ENCODE measurements around the gene TNFRSF8. TPM values are rescaled to one million over a fixed set of nuclear protein-coding genes. Genes with fewer than 3 reads are reported as not detected.
A peak's percentile ranks its signal among the peaks of the same experiment; 100 is the strongest.

Gene TNFRSF8
- total RNA-seq, 6 experiments from 2014 or later = 0.07 TPM; not detected in 5

- no peaks in the 10 kb centered on the region for H3K36me3 Mint-ChIP-seq (ENCODE audit: low read depth)
- peaks cover under 1% of the 10 kb centered on the region; the same call in 1 of the 2 replicates for H3K4me1 Mint-ChIP-seq (ENCODE audit: low read depth)
- no peak for TF ChIP-seq CTCF (IDR thresholded peaks at IDR 0.05)
- H3K4me3 Mint-ChIP-seq = no peak overlapping the region
- DNase-seq = no peak
- H3K27ac Mint-ChIP-seq = no peak overlapping the region
- H3K9me3 Mint-ChIP-seq = peaks cover 6% of the 10 kb centered on the region; the same call in 1 of the 2 replicates
- H3K27me3 Mint-ChIP-seq (ENCODE audit: insufficient read depth) = peaks cover 28% of the 10 kb centered on the region
These were observed 27.2 kb downstream of the TNFRSF8 start for GRCh38 chr1:12090326-12090725.

- DNase-seq = no peak
- no peak overlapping the region for H3K4me3 Mint-ChIP-seq
- peaks cover 6% of the 10 kb centered on the region for H3K9me3 Mint-ChIP-seq
- no peak for TF ChIP-seq CTCF (IDR thresholded peaks at IDR 0.05)
- H3K36me3 Mint-ChIP-seq (ENCODE audit: low read depth) = peaks cover 4% of the 10 kb centered on the region
- peaks cover 25% of the 10 kb centered on the region for H3K27me3 Mint-ChIP-seq (ENCODE audit: insufficient read depth)
- peaks cover 9% of the 10 kb centered on the region for H3K4me1 Mint-ChIP-seq (ENCODE audit: low read depth)
- no peak overlapping the region for H3K27ac Mint-ChIP-seq
These were observed 28.1 kb downstream of the TNFRSF8 start for GRCh38 chr1:12091191-12091590.

- Mint-ChIP-seq H3K4me1 (ENCODE audit: low read depth) (peaks cover 21% of the 10 kb centered on the region), H3K27me3 (ENCODE audit: insufficient read depth) (peaks cover 23% of the 10 kb centered on the region), H3K36me3 (ENCODE audit: low read depth) (peaks cover 5% of the 10 kb centered on the region), H3K9me3 (no peaks in the 10 kb centered on the region; the same call in 1 of the 2 replicates), H3K4me3 (no peak overlapping the region), H3K27ac (no peak overlapping the region)
- DNase-seq = no peak
- no peak for TF ChIP-seq CTCF (IDR thresholded peaks at IDR 0.05)
These were observed 31.1 kb downstream of the TNFRSF8 start for GRCh38 chr1:12094180-12094579.

- peaks cover 5% of the 10 kb centered on the region for H3K36me3 Mint-ChIP-seq (ENCODE audit: low read depth)
- peaks cover 21% of the 10 kb centered on the region for H3K4me1 Mint-ChIP-seq (ENCODE audit: low read depth)
- peaks cover 18% of the 10 kb centered on the region for H3K27me3 Mint-ChIP-seq (ENCODE audit: insufficient read depth)
- H3K27ac Mint-ChIP-seq = no peak overlapping the region; the same call in 1 of the 2 replicates
- TF ChIP-seq CTCF (IDR thresholded peaks at IDR 0.05) = no peak
- H3K9me3 Mint-ChIP-seq = no peaks in the 10 kb centered on the region; the same call in 1 of the 2 replicates
- DNase-seq = peak; percentile 13
- no peak overlapping the region for H3K4me3 Mint-ChIP-seq
These were observed 32.6 kb downstream of the TNFRSF8 start for GRCh38 chr1:12095452-12096263.

- DNase-seq = no peak
- no peak overlapping the region for H3K27ac Mint-ChIP-seq
- peaks cover 12% of the 10 kb centered on the region for H3K27me3 Mint-ChIP-seq (ENCODE audit: insufficient read depth)
- no peaks in the 10 kb centered on the region; the same call in 1 of the 2 replicates for H3K9me3 Mint-ChIP-seq
- H3K36me3 Mint-ChIP-seq (ENCODE audit: low read depth) = peaks cover 5% of the 10 kb centered on the region
- TF ChIP-seq CTCF (IDR thresholded peaks at IDR 0.05) = no peak
- peaks cover 21% of the 10 kb centered on the region for H3K4me1 Mint-ChIP-seq (ENCODE audit: low read depth)
- H3K4me3 Mint-ChIP-seq = no peak overlapping the region
These were observed 33.5 kb downstream of the TNFRSF8 start for GRCh38 chr1:12096615-12097014.

All from HFFc6 (cell line).